CD8-positive, alpha-beta memory T cell (primary cell): ENCODE data around the gene DHRS2. TPM values are rescaled to one million over a fixed set of nuclear protein-coding genes. Genes with fewer than 3 reads are reported as not detected.
A peak's percentile ranks its signal among the peaks of the same experiment; 100 is the strongest.

Source experiments
- CTCF ChIA-PET: fragments of 350-600 bp; sonication (Branson Sonifier 250); formaldehyde crosslinking; loops from one replicate; lab custom pipeline; 2021; ENCODE audit warnings: antibody characterized with exemption; lab: Charles Lee
- POLR2A ChIA-PET: fragments of 350-600 bp; sonication (Branson Sonifier 250); formaldehyde crosslinking; loops from one replicate; lab custom pipeline; 2021; ENCODE audit warnings: antibody characterized with exemption; lab: Charles Lee
- DNase-seq, 5 donors: peaks; one replicate each; pipeline versions ENCODE4 v3.0.0 to v3.0.0-alpha.2; 2020 to 2022; ENCODE audit warnings: mixed read lengths in 1 of 5
- H3K27ac ChIP-seq: one replicate; pipeline ENCODE4 v1.7.0; 2013; ENCODE audit warnings: low read depth, mild to moderate bottlenecking, low read length, moderate library complexity
- H3K27me3 ChIP-seq: 2 replicates; pipeline ENCODE4 v1.7.0; 2013; ENCODE audit warnings: low read length, mild to moderate bottlenecking; ENCODE audit not compliant: insufficient read depth, poor library complexity, severe bottlenecking
- H3K36me3 ChIP-seq: 2 replicates; pipeline ENCODE4 v1.7.0; 2013; ENCODE audit warnings: mild to moderate bottlenecking, low read length, moderate library complexity; ENCODE audit not compliant: insufficient read depth
- H3K4me1 ChIP-seq: 2 replicates; pipeline ENCODE4 v1.7.0; 2013; ENCODE audit warnings: mild to moderate bottlenecking, low read length, moderate library complexity; ENCODE audit not compliant: insufficient read depth
- H3K4me3 ChIP-seq: 2 replicates; pipeline ENCODE4 v1.7.0; 2013; ENCODE audit warnings: mild to moderate bottlenecking, low read length
- H3K9me3 ChIP-seq: 2 replicates; pipeline ENCODE4 v1.7.0; 2013; ENCODE audit warnings: mild to moderate bottlenecking, low read length
- H3K27ac Mint-ChIP-seq, 8 donors: one replicate each; pipeline ENCODE4 v1.8.0; 2020 to 2021; ENCODE audit warnings: mixed read lengths in 8 of 8, mild to moderate bottlenecking in 6 of 8, inconsistent platforms in 3 of 8, moderate library complexity in 3 of 8
- H3K27me3 Mint-ChIP-seq, 2 donors: one replicate each; pipeline ENCODE4 v1.8.0; 2020 to 2021; ENCODE audit warnings: mixed read lengths in 2 of 2, mild to moderate bottlenecking in 1 of 2, moderate library complexity in 1 of 2
- H3K36me3 Mint-ChIP-seq, 3 donors: one replicate each; pipeline ENCODE4 v1.8.0; 2020 to 2021; ENCODE audit warnings: mixed read lengths in 3 of 3, inconsistent platforms in 1 of 3, mild to moderate bottlenecking in 1 of 3
- H3K4me1 Mint-ChIP-seq, 3 donors: one replicate each; pipeline ENCODE4 v1.8.0; 2020 to 2021; ENCODE audit warnings: mixed read lengths in 3 of 3, inconsistent platforms in 1 of 3, mild to moderate bottlenecking in 1 of 3
- H3K4me3 Mint-ChIP-seq, 7 donors: one replicate each; pipeline ENCODE4 v1.8.0; 2020 to 2021; ENCODE audit warnings: mixed read lengths in 7 of 7, mild to moderate bottlenecking in 6 of 7, moderate library complexity in 4 of 7, inconsistent platforms in 2 of 7
- H3K9me3 Mint-ChIP-seq, 5 donors: one replicate each; pipeline ENCODE4 v1.8.0; 2020 to 2022; ENCODE audit warnings: mixed read lengths in 5 of 5, mild to moderate bottlenecking in 3 of 5, moderate library complexity in 2 of 5, inconsistent platforms in 1 of 5
- polyA plus RNA-seq: library from polyadenylated mRNA; unstranded; fragments of 300-500 nt; fragmentation: Illumina TruSeq; gene quantifications from one replicate; pipeline ENCODE4 v1.2.3, GENCODE V29; 2021
- total RNA-seq, 2 experiments: library from RNA; stranded (reverse); gene quantifications; one replicate each; pipeline ENCODE4 v1.2.3, GENCODE V29; 2021

DHRS2 gene
- total and polyA plus RNA-seq, 3 experiments from 2014 or later = 3.0 to 3.1 TPM; not detected in 1

- H3K4me1 Mint-ChIP-seq = peaks cover 11 to 28% (median 18%) of the 10 kb centered on the region in 3 donors
Observed at GRCh38 chr14:23661542-23661941, 25.4 kb downstream of the DHRS2 start.

GRCh38 chr14:23663127-23663526 lies 27.0 kb downstream of the DHRS2 start:
- ChIA-PET POLR2A (no interaction called here), CTCF (no interaction called here)
- DNase-seq = no peak
- peaks cover 11 to 28% (median 18%) of the 10 kb centered on the region in 3 donors for H3K4me1 Mint-ChIP-seq
- H3K27me3 Mint-ChIP-seq = peaks cover 5 to 7% of the 10 kb centered on the region in 2 donors
- H3K4me3 ChIP-seq = no peak overlapping the region
- no peaks in the 10 kb centered on the region for H3K36me3 ChIP-seq
- no peaks in the 10 kb centered on the region for H3K9me3 Mint-ChIP-seq
- no peaks in the 10 kb centered on the region for H3K27me3 ChIP-seq
- H3K4me3 Mint-ChIP-seq = no peak overlapping the region
- H3K4me1 ChIP-seq = peaks cover 19% of the 10 kb centered on the region
- H3K36me3 Mint-ChIP-seq = no peaks in the 10 kb centered on the region
- H3K27ac ChIP-seq = no peak overlapping the region
- H3K9me3 ChIP-seq = no peaks in the 10 kb centered on the region
- no peak overlapping the region for H3K27ac Mint-ChIP-seq

More at GRCh38 chr14:23661542-23661941, 25.4 kb downstream of the DHRS2 start:
- Histone ChIP-seq H3K4me1 (peaks cover 19% of the 10 kb centered on the region), H3K9me3 (no peaks in the 10 kb centered on the region), H3K4me3 (no peak overlapping the region), H3K27ac (no peak overlapping the region), H3K36me3 (no peaks in the 10 kb centered on the region), H3K27me3 (no peaks in the 10 kb centered on the region)
- peaks cover 5 to 7% of the 10 kb centered on the region in 2 donors for H3K27me3 Mint-ChIP-seq
- no peaks in the 10 kb centered on the region for H3K36me3 Mint-ChIP-seq
- no peak for DNase-seq
- H3K4me3 Mint-ChIP-seq = peak overlapping the region in 1 of 7 donors; percentile 8
- peak overlapping the region in 1 of 8 donors; percentile 52 for H3K27ac Mint-ChIP-seq
- H3K9me3 Mint-ChIP-seq = no peaks in the 10 kb centered on the region
- CTCF ChIA-PET = interaction anchor here (1.0 kb wide), 1 partner anchor 30 kb away, joined by 3 read pairs; no protein-coding TSS in a partner anchor
- POLR2A ChIA-PET = no interaction called here

- H3K9me3 Mint-ChIP-seq = no peaks in the 10 kb centered on the region
- Histone ChIP-seq H3K27me3 (no peaks in the 10 kb centered on the region), H3K36me3 (no peaks in the 10 kb centered on the region), H3K9me3 (no peaks in the 10 kb centered on the region), H3K27ac (no peak overlapping the region), H3K4me1 (peaks cover 19% of the 10 kb centered on the region), H3K4me3 (no peak overlapping the region)
- ChIA-PET POLR2A (no interaction called here), CTCF (no interaction called here)
- no peak overlapping the region for H3K4me3 Mint-ChIP-seq
- H3K36me3 Mint-ChIP-seq = no peaks in the 10 kb centered on the region
- H3K27me3 Mint-ChIP-seq = peaks cover 5 to 7% of the 10 kb centered on the region in 2 donors
- peaks cover 11 to 28% (median 18%) of the 10 kb centered on the region in 3 donors for H3K4me1 Mint-ChIP-seq
- peak overlapping the region in 3 of 8 donors; percentile 46 to 84 (median 66) for H3K27ac Mint-ChIP-seq
- no peak for DNase-seq
Observed at GRCh38 chr14:23663711-23664110, 27.5 kb downstream of the DHRS2 start.

GRCh38 chr14:23664207-23664885 lies 28.2 kb downstream of the DHRS2 start:
- Histone ChIP-seq H3K27ac (no peak overlapping the region), H3K27me3 (no peaks in the 10 kb centered on the region), H3K9me3 (no peaks in the 10 kb centered on the region), H3K4me3 (no peak overlapping the region), H3K36me3 (no peaks in the 10 kb centered on the region), H3K4me1 (peaks cover 19% of the 10 kb centered on the region)
- Mint-ChIP-seq H3K9me3 (no peaks in the 10 kb centered on the region), H3K4me1 (peaks cover 11 to 26% (median 14%) of the 10 kb centered on the region in 3 donors), H3K27ac (peak overlapping the region in 1 of 8 donors; percentile 30), H3K27me3 (peaks cover 5 to 7% of the 10 kb centered on the region in 2 donors), H3K36me3 (no peaks in the 10 kb centered on the region), H3K4me3 (no peak overlapping the region)
- ChIA-PET POLR2A (no interaction called here), CTCF (no interaction called here)
- no peak for DNase-seq

DNA sequence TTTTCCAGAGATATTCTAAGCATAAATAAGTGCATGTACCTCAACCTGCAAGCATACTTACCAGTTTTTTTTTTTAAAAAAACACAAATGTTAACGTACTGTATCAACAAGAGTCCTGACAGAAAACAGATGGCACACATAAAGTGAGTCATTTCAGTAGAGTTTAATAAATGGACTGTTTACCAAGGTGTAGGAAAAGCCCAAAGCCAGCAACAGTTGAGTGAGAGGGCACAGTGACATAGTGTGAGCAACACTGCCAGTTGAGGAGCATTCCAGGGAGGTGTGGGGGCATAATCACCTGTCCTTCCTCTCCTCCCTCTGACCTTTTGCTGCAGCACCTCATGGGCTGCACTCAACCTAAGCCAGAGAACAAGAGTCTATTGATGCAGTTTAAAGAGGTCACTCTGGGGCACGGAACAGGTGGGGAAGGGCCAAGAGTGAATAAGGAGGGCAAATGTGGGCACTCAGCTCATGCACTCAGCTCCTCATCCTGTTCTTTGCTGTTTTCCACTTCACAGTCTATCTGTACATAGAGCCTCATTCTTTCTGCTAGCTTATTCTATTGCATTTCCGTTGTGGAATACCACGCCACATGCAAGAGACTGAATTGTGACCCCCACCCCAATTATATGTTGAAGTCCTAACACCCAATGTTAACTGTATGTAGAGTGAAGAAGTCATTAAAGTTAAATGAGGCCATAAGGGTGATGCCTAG lies 29.3 kb downstream of the DHRS2 start:
- no peaks in the 10 kb centered on the region for H3K9me3 ChIP-seq
- H3K4me1 Mint-ChIP-seq = peaks cover 2 to 16% (median 4%) of the 10 kb centered on the region in 3 donors
- ChIA-PET POLR2A (no interaction called here), CTCF (interaction anchor here (0.7 to 0.8 kb wide), 2 partner anchors 20 to 34 kb away, joined by 3 read pairs; no protein-coding TSS in a partner anchor)
- H3K4me3 Mint-ChIP-seq = no peak overlapping the region
- peaks cover 12% of the 10 kb centered on the region for H3K4me1 ChIP-seq
- H3K27ac ChIP-seq = no peak overlapping the region
- H3K27me3 ChIP-seq = no peaks in the 10 kb centered on the region
- H3K27ac Mint-ChIP-seq = no peak overlapping the region
- H3K36me3 Mint-ChIP-seq = no peaks in the 10 kb centered on the region
- H3K4me3 ChIP-seq = no peak overlapping the region
- H3K9me3 Mint-ChIP-seq = no peaks in the 10 kb centered on the region
- H3K36me3 ChIP-seq = no peaks in the 10 kb centered on the region
- H3K27me3 Mint-ChIP-seq = peaks cover 5 to 7% of the 10 kb centered on the region in 2 donors
- no peak for DNase-seq

- Mint-ChIP-seq H3K9me3 (no peaks in the 10 kb centered on the region), H3K36me3 (no peaks in the 10 kb centered on the region), H3K4me1 (no peaks in the 10 kb centered on the region), H3K4me3 (no peak overlapping the region), H3K27ac (no peak overlapping the region), H3K27me3 (peaks cover 3 to 5% of the 10 kb centered on the region in 2 donors)
- ChIA-PET CTCF (interaction anchor here (1.7 kb wide), 1 partner anchor 11 kb away, joined by 4 read pairs; no protein-coding TSS in a partner anchor), POLR2A (no interaction called here)
- Histone ChIP-seq H3K4me1 (no peaks in the 10 kb centered on the region), H3K9me3 (no peaks in the 10 kb centered on the region), H3K36me3 (no peaks in the 10 kb centered on the region), H3K27ac (no peak overlapping the region), H3K4me3 (no peak overlapping the region), H3K27me3 (no peaks in the 10 kb centered on the region)
- no peak for DNase-seq
Observed at GRCh38 chr14:23667134-23667533, 31.0 kb downstream of the DHRS2 start.

- H3K36me3 ChIP-seq = no peaks in the 10 kb centered on the region
- H3K4me3 Mint-ChIP-seq = no peak overlapping the region
- peaks cover 3 to 7% of the 10 kb centered on the region in 2 donors for H3K27me3 Mint-ChIP-seq
- ChIA-PET CTCF (no interaction called here), POLR2A (no interaction called here)
- no peaks in the 10 kb centered on the region for H3K27me3 ChIP-seq
- no peak overlapping the region for H3K4me3 ChIP-seq
- no peak overlapping the region for H3K27ac Mint-ChIP-seq
- no peaks in the 10 kb centered on the region for H3K36me3 Mint-ChIP-seq
- no peak for DNase-seq
- H3K4me1 ChIP-seq = no peaks in the 10 kb centered on the region
- H3K9me3 ChIP-seq = no peaks in the 10 kb centered on the region
- H3K9me3 Mint-ChIP-seq = no peaks in the 10 kb centered on the region
- no peaks in the 10 kb centered on the region for H3K4me1 Mint-ChIP-seq
- no peak overlapping the region for H3K27ac ChIP-seq
Observed at GRCh38 chr14:23669441-23669840, 33.3 kb downstream of the DHRS2 start.

- no peak for DNase-seq
- Histone ChIP-seq H3K27ac (no peak overlapping the region), H3K27me3 (no peaks in the 10 kb centered on the region), H3K4me1 (no peaks in the 10 kb centered on the region), H3K9me3 (no peaks in the 10 kb centered on the region), H3K4me3 (no peak overlapping the region), H3K36me3 (no peaks in the 10 kb centered on the region)
- H3K4me1 Mint-ChIP-seq = no peaks in the 10 kb centered on the region
- ChIA-PET POLR2A (no interaction called here), CTCF (no interaction called here)
- no peaks in the 10 kb centered on the region for H3K36me3 Mint-ChIP-seq
- H3K4me3 Mint-ChIP-seq = no peak overlapping the region
- peaks cover 3 to 8% of the 10 kb centered on the region in 2 donors for H3K27me3 Mint-ChIP-seq
- no peak overlapping the region for H3K27ac Mint-ChIP-seq
- no peaks in the 10 kb centered on the region for H3K9me3 Mint-ChIP-seq
Observed at GRCh38 chr14:23670481-23670880, 34.3 kb downstream of the DHRS2 start.
